Prostate gland (tissue), 2 donors: ENCODE data around the gene FAM72D. TPM values are rescaled to one million over a fixed set of nuclear protein-coding genes. Genes with fewer than 3 reads are reported as not detected.
"Not testable (repeated sequence)": the region's sequence is repeated elsewhere in the genome, so short reads cannot be mapped to it uniquely, and the experiment has no call there.

Experiments
- DNase-seq: peaks from one replicate; pipeline ENCODE4 v3.0.0-alpha.2; 2019; ENCODE audit warnings: low spot score
- H3K27ac ChIP-seq, 2 donors: fragments of 200-600 bp; sonication (generic); 2 replicates each; pipeline ENCODE4 v1.5.1; 2017 to 2019
- H3K27me3 ChIP-seq: fragments of 200-600 bp; sonication (generic); replicated peaks from 2 replicates; pipeline ENCODE4 v1.5.1; 2019; ENCODE audit not compliant: insufficient read depth
- H3K36me3 ChIP-seq, 2 donors: fragments of 200-600 bp; sonication (generic); 1 replicate in 1 of 2; 2 replicates in 1 of 2; pipeline versions ENCODE4 v1.5.1 to v1.8.1; 2017 to 2019
- H3K4me1 ChIP-seq: fragments of 200-600 bp; sonication (generic); replicated peaks from 2 replicates; pipeline ENCODE4 v1.5.1; 2019
- H3K4me3 ChIP-seq, 2 donors: fragments of 200-600 bp; sonication (generic); 2 replicates each; pipeline ENCODE4 v1.5.1; 2017 to 2019
- H3K9me3 ChIP-seq: fragments of 200-600 bp; sonication (generic); 2 replicates; pipeline ENCODE4 v1.5.1; 2017
- WGBS: methylation state at CpG from one replicate; pipeline ENCODE4 v1.1.5; 2018; 5-methylcytosine and 5-hydroxymethylcytosine counted together
- intact Hi-C: fragments of 100-400 bp; cut with DNase I; formaldehyde crosslinking; loops from one replicate; pipeline ENCODE4 v1.14.2; 2022
- total RNA-seq, 2 donors: library from RNA; depleted of rRNA; stranded (reverse); fragments of >200 nt; gene quantifications; one replicate each; pipeline ENCODE4 v1.1.0, GENCODE V29; 2016

Gene FAM72D
- total RNA-seq, 2 donors from 2014 or later: 0.34 TPM; not detected in 1

- intact Hi-C loops, H3K27me3 ChIP-seq, DNase-seq, H3K4me1 ChIP-seq, H3K27ac ChIP-seq, H3K4me3 ChIP-seq, H3K9me3 ChIP-seq, H3K36me3 ChIP-seq: not testable (repeated sequence)
- 60% methylated on average over 13 of the region's 14 CpGs for WGBS
Measured at GRCh38 chr1:145128697-145129469, 33.1 kb downstream of the FAM72D start.

- H3K27ac ChIP-seq, H3K9me3 ChIP-seq, H3K36me3 ChIP-seq, H3K27me3 ChIP-seq, intact Hi-C loops, H3K4me3 ChIP-seq, H3K4me1 ChIP-seq, DNase-seq: not testable (repeated sequence)
- no CpG with 5 or more reads among the region's 1 CpG for WGBS
Measured at GRCh38 chr1:145134476-145134875, 38.7 kb downstream of the FAM72D start.

- H3K9me3 ChIP-seq, H3K4me3 ChIP-seq, H3K36me3 ChIP-seq, H3K4me1 ChIP-seq, H3K27ac ChIP-seq, DNase-seq, intact Hi-C loops, H3K27me3 ChIP-seq: not testable (repeated sequence)
- no CpG with 5 or more reads among the region's 2 CpGs for WGBS
Measured at GRCh38 chr1:145140549-145140948, 44.8 kb downstream of the FAM72D start.

GRCh38 chr1:145144264-145144913 lies 48.6 kb downstream of the FAM72D start:
- intact Hi-C loops, H3K27ac ChIP-seq, H3K36me3 ChIP-seq, H3K4me3 ChIP-seq, DNase-seq, H3K9me3 ChIP-seq, H3K27me3 ChIP-seq, H3K4me1 ChIP-seq: not testable (repeated sequence)
- 14% methylated on average over 2 of the region's 3 CpGs for WGBS

- H3K4me1 ChIP-seq, DNase-seq, H3K27me3 ChIP-seq, H3K9me3 ChIP-seq, H3K4me3 ChIP-seq, intact Hi-C loops, H3K27ac ChIP-seq, H3K36me3 ChIP-seq: not testable (repeated sequence)
- 65% methylated on average over 2 of the region's 4 CpGs for WGBS
Measured at GRCh38 chr1:145146308-145146707, 50.5 kb downstream of the FAM72D start.

- H3K27ac ChIP-seq, H3K9me3 ChIP-seq, H3K27me3 ChIP-seq, H3K4me3 ChIP-seq, intact Hi-C loops, H3K36me3 ChIP-seq, H3K4me1 ChIP-seq, DNase-seq: not testable (repeated sequence)
- WGBS: 54% methylated on average over 4 of the region's 4 CpGs
Measured at GRCh38 chr1:145147172-145147571, 51.4 kb downstream of the FAM72D start.

- intact Hi-C loops, DNase-seq, H3K27me3 ChIP-seq, H3K9me3 ChIP-seq, H3K36me3 ChIP-seq, H3K27ac ChIP-seq, H3K4me3 ChIP-seq, H3K4me1 ChIP-seq: not testable (repeated sequence)
- WGBS: no CpG with 5 or more reads among the region's 4 CpGs
Measured at GRCh38 chr1:145155421-145155820, 59.6 kb downstream of the FAM72D start.

GRCh38 chr1:145155873-145156272 lies 60.1 kb downstream of the FAM72D start:
- H3K9me3 ChIP-seq, H3K4me3 ChIP-seq, H3K36me3 ChIP-seq, H3K4me1 ChIP-seq, intact Hi-C loops, H3K27ac ChIP-seq, DNase-seq, H3K27me3 ChIP-seq: not testable (repeated sequence)
- WGBS: 21% methylated on average over 3 of the region's 5 CpGs

- H3K4me3 ChIP-seq, DNase-seq, H3K4me1 ChIP-seq, H3K9me3 ChIP-seq, intact Hi-C loops, H3K27ac ChIP-seq, H3K36me3 ChIP-seq, H3K27me3 ChIP-seq: not testable (repeated sequence)
- 16% methylated on average over 18 of the region's 26 CpGs for WGBS
Measured at GRCh38 chr1:145156891-145157610, 61.3 kb downstream of the FAM72D start.

GRCh38 chr1:145157715-145158114 lies 61.9 kb downstream of the FAM72D start:
- H3K27ac ChIP-seq, H3K36me3 ChIP-seq, H3K4me1 ChIP-seq, DNase-seq, H3K27me3 ChIP-seq, intact Hi-C loops, H3K4me3 ChIP-seq, H3K9me3 ChIP-seq: not testable (repeated sequence)
- no CpG with 5 or more reads among the region's 14 CpGs for WGBS

- H3K9me3 ChIP-seq, H3K36me3 ChIP-seq, H3K4me3 ChIP-seq, H3K27me3 ChIP-seq, DNase-seq, intact Hi-C loops, H3K4me1 ChIP-seq, H3K27ac ChIP-seq: not testable (repeated sequence)
- WGBS: 7% methylated on average over 4 of the region's 26 CpGs
Measured at GRCh38 chr1:145161046-145161752, 65.4 kb downstream of the FAM72D start.
